ENCODE data around the gene ADM5.

Gene ADM5

DNA sequence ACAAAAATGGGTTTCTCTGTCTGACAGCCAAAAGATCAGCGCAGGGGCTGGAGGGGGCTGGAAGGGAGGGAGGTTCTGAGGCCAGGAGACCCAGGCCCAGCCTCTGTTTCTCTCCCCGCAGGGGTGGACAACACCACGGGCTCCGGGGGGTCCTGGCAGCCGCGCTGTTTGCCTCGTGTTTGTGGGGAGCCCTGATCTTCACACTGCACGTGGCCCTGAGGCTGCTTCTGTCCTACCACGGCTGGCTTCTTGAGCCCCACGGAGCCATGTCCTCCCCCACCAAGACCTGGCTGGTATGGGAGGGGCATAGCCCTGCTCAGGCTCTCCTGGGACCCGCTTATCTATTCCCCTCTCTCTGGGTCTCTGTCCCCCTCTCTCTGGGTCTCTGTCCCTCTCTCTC is 11.2 kb downstream of the ADM5 start:
- H3K4me1 ChIP-seq (ENCODE audit: control extremely low read depth in 1 of 4, control insufficient read depth in 4 of 4, insufficient read depth in 4 of 4, low read length in 3 of 4), result no peaks in the 10 kb centered on the region
- DNase-seq, result no peak
- no peaks in the 10 kb centered on the region for H3K9me3 ChIP-seq (ENCODE audit: control extremely low read depth in 1 of 5, control insufficient read depth in 4 of 5, insufficient read depth in 2 of 5, low read depth in 1 of 5, low read length in 4 of 5)
- H3K27me3 ChIP-seq (replicated peaks in 2 of 5; ENCODE audit: control insufficient read depth in 4 of 5, insufficient read depth in 5 of 5, low read length in 4 of 5), result peaks cover 0 to 15% (median 4%) of the 10 kb centered on the region in 5 experiments
- 75% methylated on average over 4 of the region's 11 CpGs for WGBS (ENCODE audit: insufficient coverage)
- H3K27ac ChIP-seq (ENCODE audit: insufficient read depth in 1 of 2, low read depth in 1 of 2, low read length in 2 of 2, poor library complexity in 1 of 2, severe bottlenecking in 2 of 2), result no peak overlapping the region
- no peaks in the 10 kb centered on the region for H3K36me3 ChIP-seq (ENCODE audit: control insufficient read depth in 4 of 4, insufficient read depth in 4 of 4, low read length in 3 of 4)
- ChIA-PET CTCF (interaction anchor here (0.6 to 1.0 kb wide), 3 partner anchors 10 to 161 kb away, joined by 3 to 5 read pairs (median 3); no protein-coding TSS in a partner anchor), POLR2A (no interaction called here)
- no peak overlapping the region for H3K4me3 ChIP-seq (ENCODE audit: control insufficient read depth in 1 of 7, extremely low read depth in 1 of 7, insufficient read depth in 4 of 7, low read depth in 2 of 7, low read length in 6 of 7)

GRCh38 chr19:49701271-49701786 is 11.9 kb downstream of the ADM5 start:
- 73% methylated on average over 32 of the region's 40 CpGs for WGBS (ENCODE audit: insufficient coverage)
- H3K36me3 ChIP-seq (ENCODE audit: control insufficient read depth in 4 of 4, insufficient read depth in 4 of 4, low read length in 3 of 4), result no peaks in the 10 kb centered on the region
- CTCF ChIA-PET, result no interaction called here

GRCh38 chr19:49704888-49705642 is 15.7 kb downstream of the ADM5 start:
- Histone ChIP-seq H3K4me3 (ENCODE audit: control insufficient read depth in 1 of 7, extremely low read depth in 1 of 7, insufficient read depth in 4 of 7, low read depth in 2 of 7, low read length in 6 of 7) (no peak overlapping the region), H3K36me3 (ENCODE audit: control insufficient read depth in 4 of 4, insufficient read depth in 4 of 4, low read length in 3 of 4) (no peaks in the 10 kb centered on the region), H3K9me3 (ENCODE audit: control extremely low read depth in 1 of 5, control insufficient read depth in 4 of 5, insufficient read depth in 2 of 5, low read depth in 1 of 5, low read length in 4 of 5) (no peaks in the 10 kb centered on the region), H3K27ac (ENCODE audit: insufficient read depth in 1 of 2, low read depth in 1 of 2, low read length in 2 of 2, poor library complexity in 1 of 2, severe bottlenecking in 2 of 2) (no peak overlapping the region), H3K27me3 (replicated peaks in 2 of 5; ENCODE audit: control insufficient read depth in 4 of 5, insufficient read depth in 5 of 5, low read length in 4 of 5) (peaks cover 0 to 15% (median 4%) of the 10 kb centered on the region in 5 experiments), H3K4me1 (ENCODE audit: control extremely low read depth in 1 of 4, control insufficient read depth in 4 of 4, insufficient read depth in 4 of 4, low read length in 3 of 4) (no peaks in the 10 kb centered on the region)
- CTCF ChIA-PET, result interaction anchor here (1.1 kb wide), 2 partner anchors 13 to 20 kb away, joined by 3 read pairs; no protein-coding TSS in a partner anchor
- 91% methylated on average over 14 of the region's 22 CpGs for WGBS (ENCODE audit: insufficient coverage)
- POLR2A ChIA-PET, result no interaction called here
- DNase-seq, result no peak

More at GRCh38 chr19:49701271-49701786, 11.9 kb downstream of the ADM5 start:
- POLR2A ChIA-PET, result no interaction called here
- Histone ChIP-seq H3K9me3 (ENCODE audit: control extremely low read depth in 1 of 5, control insufficient read depth in 4 of 5, insufficient read depth in 2 of 5, low read depth in 1 of 5, low read length in 4 of 5) (no peaks in the 10 kb centered on the region), H3K4me3 (ENCODE audit: control insufficient read depth in 1 of 7, extremely low read depth in 1 of 7, insufficient read depth in 4 of 7, low read depth in 2 of 7, low read length in 6 of 7) (no peak overlapping the region), H3K27me3 (replicated peaks in 2 of 5; ENCODE audit: control insufficient read depth in 4 of 5, insufficient read depth in 5 of 5, low read length in 4 of 5) (peaks cover 0 to 15% (median 4%) of the 10 kb centered on the region in 5 experiments), H3K27ac (ENCODE audit: insufficient read depth in 1 of 2, low read depth in 1 of 2, low read length in 2 of 2, poor library complexity in 1 of 2, severe bottlenecking in 2 of 2) (no peak overlapping the region), H3K4me1 (ENCODE audit: control extremely low read depth in 1 of 4, control insufficient read depth in 4 of 4, insufficient read depth in 4 of 4, low read length in 3 of 4) (no peaks in the 10 kb centered on the region)
- no peak for DNase-seq

DNA sequence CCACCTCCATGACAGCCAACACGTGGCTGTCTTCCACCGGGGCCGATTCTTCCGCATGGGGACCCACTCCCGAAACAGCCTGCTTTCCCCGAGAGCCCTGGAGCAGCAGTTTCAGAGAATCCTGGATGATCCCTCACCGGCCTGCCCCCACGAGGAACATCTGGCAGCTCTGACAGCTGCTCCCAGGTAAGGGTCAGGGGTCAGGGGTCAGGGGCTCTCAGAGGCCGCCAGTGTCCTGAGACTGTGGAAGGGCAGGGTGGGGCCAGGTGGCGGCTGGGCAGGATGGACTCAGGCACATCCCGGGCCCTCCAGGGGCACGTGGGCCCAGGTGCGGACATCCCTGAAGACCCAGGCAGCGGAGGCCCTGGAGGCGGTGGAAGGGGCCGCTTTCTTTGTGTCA is 16.5 kb downstream of the ADM5 start:
- no peaks in the 10 kb centered on the region for H3K36me3 ChIP-seq (ENCODE audit: control insufficient read depth in 4 of 4, insufficient read depth in 4 of 4, low read length in 3 of 4)
- ChIA-PET CTCF (no interaction called here), POLR2A (no interaction called here)
- no peak overlapping the region for H3K4me3 ChIP-seq (ENCODE audit: control insufficient read depth in 1 of 7, extremely low read depth in 1 of 7, insufficient read depth in 4 of 7, low read depth in 2 of 7, low read length in 6 of 7)
- WGBS (ENCODE audit: insufficient coverage), result 98% methylated on average over 15 of the region's 16 CpGs
- no peaks in the 10 kb centered on the region for H3K4me1 ChIP-seq (ENCODE audit: control extremely low read depth in 1 of 4, control insufficient read depth in 4 of 4, insufficient read depth in 4 of 4, low read length in 3 of 4)
- H3K27me3 ChIP-seq (replicated peaks in 2 of 5; ENCODE audit: control insufficient read depth in 4 of 5, insufficient read depth in 5 of 5, low read length in 4 of 5), result peaks cover 0 to 7% (median 2%) of the 10 kb centered on the region in 5 experiments
- DNase-seq, result no peak
- no peaks in the 10 kb centered on the region for H3K9me3 ChIP-seq (ENCODE audit: control extremely low read depth in 1 of 5, control insufficient read depth in 4 of 5, insufficient read depth in 2 of 5, low read depth in 1 of 5, low read length in 4 of 5)
- no peak overlapping the region for H3K27ac ChIP-seq (ENCODE audit: insufficient read depth in 1 of 2, low read depth in 1 of 2, low read length in 2 of 2, poor library complexity in 1 of 2, severe bottlenecking in 2 of 2)

DNA sequence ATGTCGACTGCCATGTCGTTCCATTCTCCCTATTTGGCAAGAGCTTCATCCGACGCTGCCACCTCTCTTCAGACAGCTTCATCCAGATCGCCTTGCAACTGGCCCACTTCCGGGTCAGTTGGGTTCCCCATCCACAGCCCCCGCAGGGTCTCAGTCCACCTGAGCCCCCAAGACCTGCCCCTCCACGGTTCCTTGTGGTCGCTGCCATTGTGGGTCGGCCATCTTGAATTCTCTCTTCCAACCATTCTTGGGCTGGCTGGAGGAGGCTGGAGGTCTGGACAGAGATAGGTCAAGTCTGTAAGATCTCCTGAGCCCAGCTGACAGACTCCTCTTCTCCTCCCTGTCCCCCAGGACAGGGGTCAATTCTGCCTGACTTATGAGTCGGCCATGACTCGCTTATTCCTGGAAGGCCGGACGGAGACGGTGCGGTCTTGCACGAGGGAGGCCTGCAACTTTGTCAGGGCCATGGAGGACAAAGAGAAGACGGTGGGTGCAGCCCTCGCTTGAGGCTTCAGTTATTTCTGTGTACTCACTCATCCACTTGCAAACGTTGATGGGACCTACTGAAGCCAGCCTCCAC is 21.1 kb downstream of the ADM5 start:
- H3K9me3 ChIP-seq (ENCODE audit: control extremely low read depth in 1 of 5, control insufficient read depth in 4 of 5, insufficient read depth in 2 of 5, low read depth in 1 of 5, low read length in 4 of 5), result no peaks in the 10 kb centered on the region
- H3K36me3 ChIP-seq (ENCODE audit: control insufficient read depth in 4 of 4, insufficient read depth in 4 of 4, low read length in 3 of 4), result no peaks in the 10 kb centered on the region
- H3K27me3 ChIP-seq (replicated peaks in 2 of 5; ENCODE audit: control insufficient read depth in 4 of 5, insufficient read depth in 5 of 5, low read length in 4 of 5), result no peaks in the 10 kb centered on the region
- no peak overlapping the region for H3K4me3 ChIP-seq (ENCODE audit: control insufficient read depth in 1 of 7, extremely low read depth in 1 of 7, insufficient read depth in 4 of 7, low read depth in 2 of 7, low read length in 6 of 7)
- H3K4me1 ChIP-seq (ENCODE audit: control extremely low read depth in 1 of 4, control insufficient read depth in 4 of 4, insufficient read depth in 4 of 4, low read length in 3 of 4), result no peaks in the 10 kb centered on the region
- H3K27ac ChIP-seq (ENCODE audit: insufficient read depth in 1 of 2, low read depth in 1 of 2, low read length in 2 of 2, poor library complexity in 1 of 2, severe bottlenecking in 2 of 2), result no peak overlapping the region
- ChIA-PET POLR2A (no interaction called here), CTCF (no interaction called here)
- 97% methylated on average over 17 of the region's 20 CpGs for WGBS (ENCODE audit: insufficient coverage)
- DNase-seq, result no peak

DNA sequence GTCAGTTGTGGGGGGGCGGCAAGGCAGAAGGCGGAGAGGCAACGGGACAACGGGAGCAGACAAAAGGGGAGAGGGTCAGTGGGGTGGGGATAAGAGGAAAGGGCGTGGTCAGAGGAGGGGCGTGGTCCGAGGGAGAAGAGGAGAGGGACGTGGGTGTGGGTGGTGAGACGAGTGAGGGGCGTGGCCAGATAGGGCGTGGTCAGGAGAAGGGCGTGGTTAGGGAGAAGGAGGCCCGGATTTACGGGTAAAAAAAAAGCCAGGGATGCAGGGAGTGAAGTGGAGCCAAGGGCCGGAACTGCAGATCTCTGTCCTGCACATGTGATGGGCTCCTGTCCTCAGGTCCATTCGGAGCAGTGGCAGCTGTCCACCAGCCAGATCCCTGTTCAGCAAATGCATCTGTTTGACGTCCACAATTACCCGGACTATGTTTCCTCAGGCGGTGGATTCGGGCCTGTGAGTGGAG is 23.0 kb downstream of the ADM5 start:
- Histone ChIP-seq H3K4me3 (ENCODE audit: control insufficient read depth in 1 of 7, extremely low read depth in 1 of 7, insufficient read depth in 4 of 7, low read depth in 2 of 7, low read length in 6 of 7) (no peak overlapping the region), H3K4me1 (ENCODE audit: control extremely low read depth in 1 of 4, control insufficient read depth in 4 of 4, insufficient read depth in 4 of 4, low read length in 3 of 4) (peaks cover 0 to 2% (median under 1%) of the 10 kb centered on the region in 4 experiments), H3K36me3 (ENCODE audit: control insufficient read depth in 4 of 4, insufficient read depth in 4 of 4, low read length in 3 of 4) (no peaks in the 10 kb centered on the region), H3K27me3 (replicated peaks in 2 of 5; ENCODE audit: control insufficient read depth in 4 of 5, insufficient read depth in 5 of 5, low read length in 4 of 5) (no peaks in the 10 kb centered on the region), H3K9me3 (ENCODE audit: control extremely low read depth in 1 of 5, control insufficient read depth in 4 of 5, insufficient read depth in 2 of 5, low read depth in 1 of 5, low read length in 4 of 5) (no peaks in the 10 kb centered on the region), H3K27ac (ENCODE audit: insufficient read depth in 1 of 2, low read depth in 1 of 2, low read length in 2 of 2, poor library complexity in 1 of 2, severe bottlenecking in 2 of 2) (no peak overlapping the region)
- CTCF ChIA-PET, result no interaction called here
- 78% methylated on average over 16 of the region's 20 CpGs for WGBS (ENCODE audit: insufficient coverage)
- DNase-seq, result no peak
- POLR2A ChIA-PET, result no interaction called here

Data from common myeloid progenitor, CD34-positive (primary cell).